ENCODE data around the gene CSRP1. TPM values are rescaled to one million over a fixed set of nuclear protein-coding genes. Genes with fewer than 3 reads are reported as not detected.

CSRP1 gene
- total and polyA plus RNA-seq, 9 of the 15 experiments (the other 6 are each of a cell fraction or from before 2014, with no cell fraction given) = 6.8 to 39.4 (median 23.7) TPM

- peak; percentile 91 for TF ChIP-seq MGA (IDR thresholded peaks at IDR 0.05)
- TF ChIP-seq NR2C2 (CRISPR knock-in tag; IDR thresholded peaks at IDR 0.05) = no peak
- TF ChIP-seq NR2C2 (tag; IDR thresholded peaks at IDR 0.05) = peak; percentile 62; the same call in 1 of the 2 replicates
- no peak for TF ChIP-seq ZNF586 (CRISPR knock-in tag; conservative IDR thresholded peaks at IDR 0.05)
- TF ChIP-seq RBFOX2 (IDR thresholded peaks at IDR 0.05; ENCODE audit: low read depth, low read length) = peak; percentile 92
- 0 out of 2 replicates have a peak, but pooled peaks have one; percentile 31 for TF ChIP-seq SUPT5H (IDR thresholded peaks at IDR 0.05)
- no peak for TF ChIP-seq CEBPZ (IDR thresholded peaks at IDR 0.05; ENCODE audit: borderline replicate concordance, low read depth, low read length)
- peak; percentile 46 for TF ChIP-seq TBP (optimal IDR thresholded peaks at IDR 0.05; ENCODE audit: low read depth, low read length)
- no peak for TF ChIP-seq TCFL5 (CRISPR knock-in tag; conservative IDR thresholded peaks at IDR 0.05)
- no peak for TF ChIP-seq SAP30 (IDR thresholded peaks at IDR 0.05; ENCODE audit: borderline replicate concordance, insufficient read depth, low read depth, low read length, poor library complexity, severe bottlenecking)
- TF ChIP-seq GATAD2B (IDR thresholded peaks at IDR 0.05; ENCODE audit: borderline replicate concordance) = peak; percentile 56; the same call in 1 of the 2 replicates
- no peak for TF ChIP-seq CBFA2T2 (conservative IDR thresholded peaks at IDR 0.05)
These were observed at the start of gene CSRP1 (continued) for GRCh38 chr1:201506557-201507359.
